IMR-90 (cell line): Measurements from ENCODE around the gene NUDT1.

Experiments used
- CEBPB ChIP-seq: IDR thresholded peaks from 2 replicates; pipeline ENCODE4 v1.6.1; 2012; ENCODE audit warnings: low read depth, low read length, improper control_type of control experiment
- MAZ ChIP-seq: IDR thresholded peaks from 2 replicates; pipeline ENCODE4 v1.6.1; 2012; ENCODE audit warnings: low read depth, mild to moderate bottlenecking, low read length, improper control_type of control experiment, moderate library complexity, borderline replicate concordance
- POLR2A ChIP-seq: IDR thresholded peaks from 2 replicates; pipeline ENCODE4 v1.6.1; 2012; ENCODE audit warnings: mild to moderate bottlenecking, low read depth, low read length
- RFX5 ChIP-seq: IDR thresholded peaks from 2 replicates; pipeline ENCODE4 v1.8.0; 2012; ENCODE audit warnings: low read depth, mild to moderate bottlenecking, low read length, moderate library complexity
- SMC3 ChIP-seq: fragments of 150-350 bp; IDR thresholded peaks from 2 replicates; pipeline ENCODE4 v1.6.1; 2016; ENCODE audit warnings: low read depth, mild to moderate bottlenecking, antibody characterized with exemption, low read length, moderate library complexity
- TF ChIP-seq, protein P1 (sequence below): conservative IDR thresholded peaks from 2 replicates; pipeline ENCODE4 v1.5.1; 2012; ENCODE audit warnings: mild to moderate bottlenecking, low read depth, low read length, improper control_type of control experiment
- TF ChIP-seq, protein P2 (sequence below): fragments of 150-350 bp; IDR thresholded peaks from 2 replicates; pipeline ENCODE4 v1.6.1; 2017; ENCODE audit warnings: mild to moderate bottlenecking, antibody characterized with exemption, low read length, low read depth

DNA sequence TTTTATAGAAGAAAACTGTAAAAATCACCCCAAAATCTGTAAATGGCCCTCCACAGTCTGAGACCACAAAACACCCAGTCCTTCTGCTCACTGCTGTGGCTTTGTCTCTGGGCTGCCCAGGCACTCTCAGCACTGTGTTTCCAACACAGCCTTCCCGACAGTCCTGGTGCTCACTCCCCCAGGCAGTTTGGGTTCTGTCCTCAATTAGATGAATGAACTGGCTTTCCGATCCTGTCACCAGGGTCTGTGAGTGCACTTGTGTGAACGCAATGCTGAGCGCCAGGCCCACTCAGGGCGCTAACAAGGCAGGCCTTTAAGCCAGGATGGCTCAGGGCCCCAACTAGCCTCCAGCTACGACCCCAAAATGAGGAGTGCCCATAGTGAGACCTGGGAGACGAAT lies 12.6 kb upstream of the NUDT1 start:
- TF ChIP-seq, protein P1, sequence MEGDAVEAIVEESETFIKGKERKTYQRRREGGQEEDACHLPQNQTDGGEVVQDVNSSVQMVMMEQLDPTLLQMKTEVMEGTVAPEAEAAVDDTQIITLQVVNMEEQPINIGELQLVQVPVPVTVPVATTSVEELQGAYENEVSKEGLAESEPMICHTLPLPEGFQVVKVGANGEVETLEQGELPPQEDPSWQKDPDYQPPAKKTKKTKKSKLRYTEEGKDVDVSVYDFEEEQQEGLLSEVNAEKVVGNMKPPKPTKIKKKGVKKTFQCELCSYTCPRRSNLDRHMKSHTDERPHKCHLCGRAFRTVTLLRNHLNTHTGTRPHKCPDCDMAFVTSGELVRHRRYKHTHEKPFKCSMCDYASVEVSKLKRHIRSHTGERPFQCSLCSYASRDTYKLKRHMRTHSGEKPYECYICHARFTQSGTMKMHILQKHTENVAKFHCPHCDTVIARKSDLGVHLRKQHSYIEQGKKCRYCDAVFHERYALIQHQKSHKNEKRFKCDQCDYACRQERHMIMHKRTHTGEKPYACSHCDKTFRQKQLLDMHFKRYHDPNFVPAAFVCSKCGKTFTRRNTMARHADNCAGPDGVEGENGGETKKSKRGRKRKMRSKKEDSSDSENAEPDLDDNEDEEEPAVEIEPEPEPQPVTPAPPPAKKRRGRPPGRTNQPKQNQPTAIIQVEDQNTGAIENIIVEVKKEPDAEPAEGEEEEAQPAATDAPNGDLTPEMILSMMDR, result no peak
- no peak for TF ChIP-seq POLR2A
- no peak for TF ChIP-seq CEBPB
- TF ChIP-seq SMC3, result no peak
- TF ChIP-seq, protein P2, sequence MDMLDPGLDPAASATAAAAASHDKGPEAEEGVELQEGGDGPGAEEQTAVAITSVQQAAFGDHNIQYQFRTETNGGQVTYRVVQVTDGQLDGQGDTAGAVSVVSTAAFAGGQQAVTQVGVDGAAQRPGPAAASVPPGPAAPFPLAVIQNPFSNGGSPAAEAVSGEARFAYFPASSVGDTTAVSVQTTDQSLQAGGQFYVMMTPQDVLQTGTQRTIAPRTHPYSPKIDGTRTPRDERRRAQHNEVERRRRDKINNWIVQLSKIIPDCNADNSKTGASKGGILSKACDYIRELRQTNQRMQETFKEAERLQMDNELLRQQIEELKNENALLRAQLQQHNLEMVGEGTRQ, result no peak
- no peak for TF ChIP-seq RFX5
- TF ChIP-seq MAZ, result no peak
